ENCODE results near the gene MYH16.
"Not testable (repeated sequence)": the region's sequence is repeated elsewhere in the genome, so short reads cannot be mapped to it uniquely, and the experiment has no call there.

Gene MYH16

GRCh38 chr7:99272476-99273045, at the start of gene MYH16:
Gene MYH16 (plus strand): TSS chr7:99272839.
- in situ Hi-C loops (cut with MboI; ENCODE audit: low sequenced_read_pairs), result no loop called here

- in situ Hi-C loops (cut with MboI; ENCODE audit: low sequenced_read_pairs), result not testable (repeated sequence)
These were observed 48.3 kb upstream of the MYH16 start for GRCh38 chr7:99224263-99224898.

- in situ Hi-C loops (cut with MboI; ENCODE audit: low sequenced_read_pairs), result no loop called here
These were observed 47.8 kb upstream of the MYH16 start for GRCh38 chr7:99224899-99225265.

- in situ Hi-C loops (cut with MboI; ENCODE audit: low sequenced_read_pairs), result no loop called here
These were observed 43.4 kb upstream of the MYH16 start for GRCh38 chr7:99229234-99229633.

GRCh38 chr7:99232082-99232770, 40.4 kb upstream of the MYH16 start:
- in situ Hi-C loops (cut with MboI; ENCODE audit: low sequenced_read_pairs), result no loop called here

GRCh38 chr7:99232955-99233354, 39.7 kb upstream of the MYH16 start:
- in situ Hi-C loops (cut with MboI; ENCODE audit: low sequenced_read_pairs), result not testable (repeated sequence)

GRCh38 chr7:99234185-99234584, 38.5 kb upstream of the MYH16 start:
- in situ Hi-C loops (cut with MboI; ENCODE audit: low sequenced_read_pairs), result no loop called here

- in situ Hi-C loops (cut with MboI; ENCODE audit: low sequenced_read_pairs), result no loop called here
These were observed 36.7 kb upstream of the MYH16 start for GRCh38 chr7:99235925-99236324.

GRCh38 chr7:99237876-99238275, 34.8 kb upstream of the MYH16 start:
- in situ Hi-C loops (cut with MboI; ENCODE audit: low sequenced_read_pairs), result not testable (repeated sequence)

- in situ Hi-C loops (cut with MboI; ENCODE audit: low sequenced_read_pairs), result no loop called here
These were observed 33.9 kb upstream of the MYH16 start for GRCh38 chr7:99238558-99239341.

GRCh38 chr7:99242682-99243081, 30.0 kb upstream of the MYH16 start:
- in situ Hi-C loops (cut with MboI; ENCODE audit: low sequenced_read_pairs), result no loop called here

- in situ Hi-C loops (cut with MboI; ENCODE audit: low sequenced_read_pairs), result no loop called here
These were observed 28.8 kb upstream of the MYH16 start for GRCh38 chr7:99243751-99244337.

- in situ Hi-C loops (cut with MboI; ENCODE audit: low sequenced_read_pairs), result no loop called here
These were observed 27.7 kb upstream of the MYH16 start for GRCh38 chr7:99244939-99245338.

GRCh38 chr7:99248391-99249095, 24.1 kb upstream of the MYH16 start:
- in situ Hi-C loops (cut with MboI; ENCODE audit: low sequenced_read_pairs), result no loop called here

- in situ Hi-C loops (cut with MboI; ENCODE audit: low sequenced_read_pairs), result no loop called here
These were observed 22.6 kb upstream of the MYH16 start for GRCh38 chr7:99249985-99250575.

GRCh38 chr7:99252166-99252895, 20.3 kb upstream of the MYH16 start:
- in situ Hi-C loops (cut with MboI; ENCODE audit: low sequenced_read_pairs), result no loop called here

GRCh38 chr7:99253369-99253768, 19.3 kb upstream of the MYH16 start:
- in situ Hi-C loops (cut with MboI; ENCODE audit: low sequenced_read_pairs), result no loop called here

GRCh38 chr7:99254390-99254789, 18.2 kb upstream of the MYH16 start:
- in situ Hi-C loops (cut with MboI; ENCODE audit: low sequenced_read_pairs), result no loop called here

GRCh38 chr7:99255463-99255862, 17.2 kb upstream of the MYH16 start:
- in situ Hi-C loops (cut with MboI; ENCODE audit: low sequenced_read_pairs), result no loop called here

GRCh38 chr7:99257065-99257464, 15.6 kb upstream of the MYH16 start:
- in situ Hi-C loops (cut with MboI; ENCODE audit: low sequenced_read_pairs), result no loop called here

All from hTERT RPE-1 (cell line).